OCI-LY3 (cell line): ENCODE results near the gene ZNF521.

Experiments used
- CTCF ChIP-seq: fragments of 200-600, 300-600 bp; sonication (generic); IDR thresholded peaks from 2 replicates; pipeline ENCODE4 v1.5.1; 2014; ENCODE audit warnings: antibody characterized with exemption, low read length, low read depth
- EZH2phosphoT487 ChIP-seq: fragments of 200-600 bp; shearing (Covaris generic); IDR thresholded peaks from 2 replicates; pipeline ENCODE4 v1.6.1; 2018; ENCODE audit warnings: antibody characterized with exemption, mixed run types, low read depth

DNA sequence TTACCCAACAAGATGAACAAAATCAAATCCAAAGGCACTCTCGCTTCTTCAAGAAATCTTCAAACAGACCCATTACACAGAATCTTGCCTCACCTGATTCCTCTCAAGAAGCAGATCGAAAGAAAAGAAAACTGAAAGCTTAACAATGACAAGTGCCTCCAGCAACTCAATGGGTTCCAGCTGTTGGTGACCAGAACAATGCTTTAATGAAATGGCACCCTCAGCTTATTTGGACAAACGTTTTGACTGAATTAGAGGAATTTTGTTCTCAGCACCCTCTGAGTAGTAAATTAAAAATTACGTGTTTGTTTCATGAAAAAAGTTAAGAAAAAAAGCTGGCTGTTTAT is 211.0 kb downstream of the ZNF521 start:
- TF ChIP-seq CTCF (no peak), EZH2phosphoT487 (no peak)
